CD14-positive monocyte (primary cell): ENCODE data around the gene SART1. TPM values are rescaled to one million over a fixed set of nuclear protein-coding genes. Genes with fewer than 3 reads are reported as not detected.
A peak's percentile ranks its signal among the peaks of the same experiment; 100 is the strongest.

ENCODE experiments used
- DNase-seq, 3 donors: peaks; one replicate each; pipeline ENCODE4 v3.0.0-alpha.2; 2011 to 2022
- H2AFZ ChIP-seq: 2 replicates; pipeline ENCODE4 v1.6.0; 2012; ENCODE audit warnings: mild to moderate bottlenecking, low read depth, low read length, inconsistent platforms; ENCODE audit not compliant: insufficient read depth, poor library complexity, severe bottlenecking
- H3K27ac ChIP-seq, 2 donors: 1 replicate in 1 of 2; 2 replicates in 1 of 2; pipeline ENCODE4 v1.5.1; 2012 to 2013; ENCODE audit warnings: low read length in 2 of 2, control low read depth in 1 of 2, inconsistent platforms in 1 of 2, low read depth in 1 of 2, mild to moderate bottlenecking in 1 of 2
- H3K27me3 ChIP-seq, 2 donors: one replicate each; pipeline versions ENCODE4 v1.6.0 to v1.6.1; 2011 to 2013; ENCODE audit warnings: low read length in 2 of 2; ENCODE audit not compliant: control insufficient read depth in 2 of 2, insufficient read depth in 2 of 2
- H3K36me3 ChIP-seq, 2 donors: replicated peaks in 1 of 2; 1 replicate in 1 of 2; 2 replicates in 1 of 2; pipeline versions ENCODE4 v1.5.1 to v1.6.1; 2012 to 2013; ENCODE audit warnings: low read length in 2 of 2, control low read depth in 1 of 2, inconsistent platforms in 1 of 2, mild to moderate bottlenecking in 1 of 2; ENCODE audit not compliant: insufficient read depth in 2 of 2, control insufficient read depth in 1 of 2
- H3K4me1 ChIP-seq, 2 donors: 1 replicate in 1 of 2; 2 replicates in 1 of 2; pipeline versions ENCODE4 v1.5.1 to v1.6.1; 2012 to 2013; ENCODE audit warnings: low read length in 2 of 2, control low read depth in 1 of 2, inconsistent platforms in 1 of 2, mild to moderate bottlenecking in 1 of 2, moderate library complexity in 1 of 2; ENCODE audit not compliant: insufficient read depth in 2 of 2, control insufficient read depth in 1 of 2
- H3K4me2 ChIP-seq: replicated peaks from 2 replicates; pipeline ENCODE3; 2012; ENCODE audit warnings: low read length, moderate library complexity, mild to moderate bottlenecking; ENCODE audit not compliant: poor library complexity, severe bottlenecking; ENCODE audit errors: extremely low read depth
- H3K4me3 ChIP-seq, 3 experiments: fragments of 200-600 bp in 1 of 3; sonication (generic) in 1 of 3; replicated peaks in 1 of 3; 1 replicate in 2 of 3; 2 replicates in 1 of 3; pipeline ENCODE4 v1.5.1; 2011 to 2013; ENCODE audit warnings: low read length in 3 of 3, mild to moderate bottlenecking in 3 of 3, control low read depth in 2 of 3, low read depth in 2 of 3, inconsistent platforms in 1 of 3, moderate library complexity in 1 of 3
- H3K79me2 ChIP-seq: 2 replicates; pipeline ENCODE4 v1.6.0; 2012; ENCODE audit warnings: mild to moderate bottlenecking, control low read depth, inconsistent platforms, low read length, moderate library complexity; ENCODE audit not compliant: insufficient read depth
- H3K9ac ChIP-seq: 2 replicates; pipeline ENCODE4 v1.6.0; 2017; ENCODE audit warnings: low read length, mild to moderate bottlenecking; ENCODE audit not compliant: insufficient read depth, poor library complexity, severe bottlenecking
- H3K9me3 ChIP-seq, 2 donors: replicated peaks in 1 of 2; 1 replicate in 1 of 2; 2 replicates in 1 of 2; pipeline versions ENCODE4 v1.5.1 to v1.6.1; 2012 to 2013; ENCODE audit warnings: low read length in 2 of 2, control low read depth in 1 of 2; ENCODE audit not compliant: control insufficient read depth in 1 of 2, insufficient read depth in 1 of 2
- H4K20me1 ChIP-seq: 2 replicates; pipeline ENCODE4 v1.6.0; 2012; ENCODE audit warnings: mild to moderate bottlenecking, low read length, control low read depth, moderate library complexity; ENCODE audit not compliant: insufficient read depth
- H3K27ac Mint-ChIP-seq, 7 donors: one replicate each; pipeline ENCODE4 v1.8.0; 2020; ENCODE audit warnings: mild to moderate bottlenecking in 7 of 7, mixed read lengths in 7 of 7, moderate library complexity in 6 of 7, inconsistent platforms in 2 of 7
- H3K27me3 Mint-ChIP-seq, 3 donors: one replicate each; pipeline ENCODE4 v1.8.0; 2021 to 2022; ENCODE audit warnings: low read depth in 3 of 3, mild to moderate bottlenecking in 3 of 3, mixed read lengths in 3 of 3, moderate library complexity in 3 of 3, inconsistent platforms in 1 of 3
- H3K36me3 Mint-ChIP-seq, 2 donors: one replicate each; pipeline ENCODE4 v1.8.0; 2020; ENCODE audit warnings: mixed read lengths in 2 of 2, inconsistent platforms in 1 of 2, mild to moderate bottlenecking in 1 of 2
- H3K4me1 Mint-ChIP-seq: one replicate; pipeline ENCODE4 v1.8.0; 2020; ENCODE audit warnings: mild to moderate bottlenecking, mixed read lengths
- H3K4me3 Mint-ChIP-seq, 2 donors: one replicate each; pipeline ENCODE4 v1.8.0; 2020; ENCODE audit warnings: mild to moderate bottlenecking in 2 of 2, mixed read lengths in 2 of 2, moderate library complexity in 1 of 2
- H3K9me3 Mint-ChIP-seq, 7 donors: one replicate each; pipeline ENCODE4 v1.8.0; 2020 to 2022; ENCODE audit warnings: mixed read lengths in 7 of 7, mild to moderate bottlenecking in 6 of 7, moderate library complexity in 6 of 7, inconsistent platforms in 2 of 7
- CTCF ChIP-seq: fragments of 200-600 bp; IDR thresholded peaks from one replicate; pipeline ENCODE4 v1.8.0; 2022; ENCODE audit warnings: antibody characterized with exemption, mild to moderate bottlenecking
- WGBS: methylation state at CpG from one replicate; pipeline ENCODE4 v1.1.5; 2013; ENCODE audit warnings: missing lambda C conversion rate; ENCODE audit not compliant: insufficient coverage; 5-methylcytosine and 5-hydroxymethylcytosine counted together
- intact Hi-C, 2 donors: fragments of 100-400 bp; cut with micrococcal nuclease; formaldehyde crosslinking; loops; one replicate each; pipeline versions ENCODE4 v1.15.0 to v1.15.1; 2023
- polyA plus RNA-seq, 3 donors: library from polyadenylated mRNA; depleted of rRNA in 1 of 3; unstranded in 2 of 3; stranded (reverse) in 1 of 3; fragments of 300-500 nt in 2 of 3; fragments of >200 nt in 1 of 3; fragmentation: Illumina TruSeq in 2 of 3; gene quantifications; 1 replicate in 2 of 3; 2 replicates in 1 of 3; pipeline ENCODE4 v1.2.3, GENCODE V29; 2012 to 2021

The SART1 gene
- polyA plus RNA-seq, 3 donors: 8.9 to 52.8 (median 16.1) TPM

- H3K4me2 ChIP-seq: no peak overlapping the region
- intact Hi-C loops: no loop called here
- no peaks in the 10 kb centered on the region for H3K9me3 ChIP-seq
- no peak for TF ChIP-seq CTCF
- Mint-ChIP-seq H3K27ac (peak overlapping the region in 1 of 7 donors; percentile 5), H3K4me1 (peaks cover 24% of the 10 kb centered on the region), H3K4me3 (no peak overlapping the region), H3K9me3 (no peaks in the 10 kb centered on the region), H3K36me3 (peaks cover 78 to 84% of the 10 kb centered on the region in 2 donors), H3K27me3 (no peaks in the 10 kb centered on the region)
- no peak for DNase-seq
- WGBS: 97% methylated on average over 24 of the region's 30 CpGs
- no peak overlapping the region for H3K9ac ChIP-seq
- H3K4me3 ChIP-seq: no peak overlapping the region
- H3K36me3 ChIP-seq: peaks cover 70 to 80% of the 10 kb centered on the region in 2 donors
- no peak overlapping the region for H3K27ac ChIP-seq
- H4K20me1 ChIP-seq: peaks cover 28% of the 10 kb centered on the region
- H2AFZ ChIP-seq: no peak overlapping the region
- H3K4me1 ChIP-seq: peaks cover 15 to 23% of the 10 kb centered on the region in 2 donors
- H3K27me3 ChIP-seq: no peaks in the 10 kb centered on the region
- H3K79me2 ChIP-seq: peaks cover 26% of the 10 kb centered on the region
These were observed 5.9 kb downstream of the SART1 start for GRCh38 chr11:65967329-65967934.

- Histone ChIP-seq H2AFZ (no peak overlapping the region), H3K36me3 (peaks cover 77 to 88% of the 10 kb centered on the region in 2 donors), H3K9ac (no peak overlapping the region), H4K20me1 (peaks cover 31% of the 10 kb centered on the region), H3K4me2 (no peak overlapping the region), H3K27ac (peak overlapping the region in 1 of 2 donors; percentile 40), H3K79me2 (peaks cover 11% of the 10 kb centered on the region), H3K4me1 (peaks cover 7 to 15% of the 10 kb centered on the region in 2 donors), H3K9me3 (no peaks in the 10 kb centered on the region), H3K4me3 (no peak overlapping the region), H3K27me3 (no peaks in the 10 kb centered on the region)
- no peak for TF ChIP-seq CTCF
- WGBS: 75% methylated on average over 10 of the region's 15 CpGs
- H3K36me3 Mint-ChIP-seq: peaks cover 81 to 89% of the 10 kb centered on the region in 2 donors
- no peak overlapping the region for H3K4me3 Mint-ChIP-seq
- no peaks in the 10 kb centered on the region for H3K9me3 Mint-ChIP-seq
- no peaks in the 10 kb centered on the region for H3K27me3 Mint-ChIP-seq
- intact Hi-C loops: no loop called here
- peaks cover 11% of the 10 kb centered on the region for H3K4me1 Mint-ChIP-seq
- DNase-seq: peak in 1 of 3 donors; percentile 7
- H3K27ac Mint-ChIP-seq: peak overlapping the region in 5 of 7 donors; percentile 1 to 70 (median 49)
These were observed 7.3 kb downstream of the SART1 start for GRCh38 chr11:65968600-65969482.
